Measurements from ENCODE around the gene RPS27L.

DNA sequence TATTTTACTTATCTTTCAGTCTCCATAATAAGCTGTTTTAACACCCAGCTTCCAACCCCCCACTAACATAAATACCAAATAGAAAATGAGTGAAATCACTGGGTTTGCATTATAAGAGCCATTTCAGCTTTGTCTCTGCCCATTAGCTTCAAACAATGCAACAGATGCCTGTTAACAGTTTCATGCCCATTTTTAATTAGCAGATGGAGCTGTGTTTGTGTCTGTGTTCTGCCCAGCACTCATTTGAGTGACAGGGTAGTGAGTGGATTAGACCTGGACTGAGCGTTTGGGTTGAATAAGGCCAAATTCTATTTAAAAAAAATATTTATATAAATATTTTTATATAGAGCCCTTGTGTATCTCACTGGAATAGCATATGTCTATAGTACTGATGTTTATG lies 39.6 kb upstream of the RPS27L start:
- TF ChIP-seq POLR2A (IDR thresholded peaks at IDR 0.05; ENCODE audit: control extremely low read depth in 1 of 2, low read depth in 2 of 2, low read length in 2 of 2) (no peak), CEBPB (IDR thresholded peaks at IDR 0.05; ENCODE audit: low read depth, low read length) (no peak), CHD2 (IDR thresholded peaks at IDR 0.05; ENCODE audit: low read length) (no peak), EP300 (IDR thresholded peaks at IDR 0.05; ENCODE audit: borderline replicate concordance in 1 of 2, low read depth in 2 of 2, low read length in 2 of 2) (no peak), EZH2 (IDR thresholded peaks at IDR 0.05; ENCODE audit: low read depth, low read length, severe bottlenecking) (no peak), POLR2AphosphoS5 (IDR thresholded peaks at IDR 0.05; ENCODE audit: low read depth, low read length) (no peak), YY1 (IDR thresholded peaks at IDR 0.05; ENCODE audit: low read depth, low read length) (no peak), HDAC2 (IDR thresholded peaks at IDR 0.05; ENCODE audit: borderline replicate concordance in 1 of 2, low read depth in 2 of 2, low read length in 2 of 2) (no peak), RAD21 (IDR thresholded peaks at IDR 0.05 in 1 of 2, conservative IDR thresholded peaks at IDR 0.05 in 1 of 2; ENCODE audit: low read depth in 2 of 2, low read length in 2 of 2) (no peak), TAF1 (IDR thresholded peaks at IDR 0.05; ENCODE audit: low read depth, low read length) (no peak), GABPA (IDR thresholded peaks at IDR 0.05; ENCODE audit: borderline replicate concordance, insufficient read depth, low read length) (no peak)
- TF ChIP-seq, protein P1, sequence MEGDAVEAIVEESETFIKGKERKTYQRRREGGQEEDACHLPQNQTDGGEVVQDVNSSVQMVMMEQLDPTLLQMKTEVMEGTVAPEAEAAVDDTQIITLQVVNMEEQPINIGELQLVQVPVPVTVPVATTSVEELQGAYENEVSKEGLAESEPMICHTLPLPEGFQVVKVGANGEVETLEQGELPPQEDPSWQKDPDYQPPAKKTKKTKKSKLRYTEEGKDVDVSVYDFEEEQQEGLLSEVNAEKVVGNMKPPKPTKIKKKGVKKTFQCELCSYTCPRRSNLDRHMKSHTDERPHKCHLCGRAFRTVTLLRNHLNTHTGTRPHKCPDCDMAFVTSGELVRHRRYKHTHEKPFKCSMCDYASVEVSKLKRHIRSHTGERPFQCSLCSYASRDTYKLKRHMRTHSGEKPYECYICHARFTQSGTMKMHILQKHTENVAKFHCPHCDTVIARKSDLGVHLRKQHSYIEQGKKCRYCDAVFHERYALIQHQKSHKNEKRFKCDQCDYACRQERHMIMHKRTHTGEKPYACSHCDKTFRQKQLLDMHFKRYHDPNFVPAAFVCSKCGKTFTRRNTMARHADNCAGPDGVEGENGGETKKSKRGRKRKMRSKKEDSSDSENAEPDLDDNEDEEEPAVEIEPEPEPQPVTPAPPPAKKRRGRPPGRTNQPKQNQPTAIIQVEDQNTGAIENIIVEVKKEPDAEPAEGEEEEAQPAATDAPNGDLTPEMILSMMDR (IDR thresholded peaks at IDR 0.05; ENCODE audit: control extremely low read depth in 1 of 3, insufficient read depth in 1 of 3, low read depth in 1 of 3, low read length in 3 of 3) = no peak
- TF ChIP-seq, protein P2, sequence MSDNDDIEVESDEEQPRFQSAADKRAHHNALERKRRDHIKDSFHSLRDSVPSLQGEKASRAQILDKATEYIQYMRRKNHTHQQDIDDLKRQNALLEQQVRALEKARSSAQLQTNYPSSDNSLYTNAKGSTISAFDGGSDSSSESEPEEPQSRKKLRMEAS (IDR thresholded peaks at IDR 0.05) = no peak

Measured in H1 (cell line).